Lower leg skin (tissue), 3 donors: ENCODE measurements around the gene KIF27.

Experiments
- POLR2A ChIP-seq, 2 donors: fragments of 450-650 bp; IDR thresholded peaks; one replicate each; pipeline ENCODE4 v1.6.1; 2016 to 2017; ENCODE audit warnings: antibody characterized with exemption in 2 of 2, mild to moderate bottlenecking in 1 of 2, moderate library complexity in 1 of 2
- TF ChIP-seq, protein P1 (sequence below), 3 donors: fragments of 450-650 bp; IDR thresholded peaks; one replicate each; pipeline ENCODE4 v1.5.1; 2016; ENCODE audit warnings: antibody characterized with exemption in 3 of 3, mild to moderate bottlenecking in 3 of 3, moderate library complexity in 2 of 3

DNA sequence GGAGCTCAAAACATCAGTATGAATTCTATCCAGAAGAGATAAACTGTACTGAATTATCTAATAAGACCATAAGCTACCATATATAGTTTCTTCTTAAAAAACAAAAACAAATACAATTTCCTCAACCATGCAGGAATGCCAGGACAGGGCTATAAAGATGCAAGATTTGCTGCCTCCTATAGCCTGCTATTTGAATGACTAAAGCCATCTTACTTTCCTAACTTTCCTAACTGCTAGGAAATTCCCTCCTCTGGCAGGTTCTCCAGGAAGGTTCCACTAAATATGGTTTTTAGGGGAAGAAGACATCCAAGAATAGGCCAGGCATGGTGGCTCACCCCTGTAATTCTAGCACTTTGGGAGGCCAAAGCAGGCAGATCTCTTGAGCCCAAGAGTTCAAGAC is 15.1 kb downstream of the KIF27 start:
- TF ChIP-seq, protein P1, sequence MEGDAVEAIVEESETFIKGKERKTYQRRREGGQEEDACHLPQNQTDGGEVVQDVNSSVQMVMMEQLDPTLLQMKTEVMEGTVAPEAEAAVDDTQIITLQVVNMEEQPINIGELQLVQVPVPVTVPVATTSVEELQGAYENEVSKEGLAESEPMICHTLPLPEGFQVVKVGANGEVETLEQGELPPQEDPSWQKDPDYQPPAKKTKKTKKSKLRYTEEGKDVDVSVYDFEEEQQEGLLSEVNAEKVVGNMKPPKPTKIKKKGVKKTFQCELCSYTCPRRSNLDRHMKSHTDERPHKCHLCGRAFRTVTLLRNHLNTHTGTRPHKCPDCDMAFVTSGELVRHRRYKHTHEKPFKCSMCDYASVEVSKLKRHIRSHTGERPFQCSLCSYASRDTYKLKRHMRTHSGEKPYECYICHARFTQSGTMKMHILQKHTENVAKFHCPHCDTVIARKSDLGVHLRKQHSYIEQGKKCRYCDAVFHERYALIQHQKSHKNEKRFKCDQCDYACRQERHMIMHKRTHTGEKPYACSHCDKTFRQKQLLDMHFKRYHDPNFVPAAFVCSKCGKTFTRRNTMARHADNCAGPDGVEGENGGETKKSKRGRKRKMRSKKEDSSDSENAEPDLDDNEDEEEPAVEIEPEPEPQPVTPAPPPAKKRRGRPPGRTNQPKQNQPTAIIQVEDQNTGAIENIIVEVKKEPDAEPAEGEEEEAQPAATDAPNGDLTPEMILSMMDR (IDR thresholded peaks at IDR 0.05) = no peak
- no peak for TF ChIP-seq POLR2A (IDR thresholded peaks at IDR 0.05)
